GM23248 (cell line): ENCODE results near the gene CNTN1.

Experiments used
- EZH2 ChIP-seq: fragments of 200-600 bp; sonication (generic); IDR thresholded peaks from 2 replicates; pipeline ENCODE4 v1.6.1; 2018; ENCODE audit warnings: antibody characterized with exemption, mild to moderate bottlenecking; ENCODE audit not compliant: insufficient read depth, poor library complexity, severe bottlenecking
- EZH2phosphoT487 ChIP-seq: fragments of 200-600 bp; sonication (generic); IDR thresholded peaks from 2 replicates; pipeline ENCODE4 v1.6.1; 2018; ENCODE audit warnings: antibody characterized with exemption, moderate library complexity, mild to moderate bottlenecking, low read depth; ENCODE audit not compliant: insufficient read depth

GRCh38 chr12:40681148-40681547 lies 11.1 kb upstream of the CNTN1 start:
- TF ChIP-seq EZH2 (no peak), EZH2phosphoT487 (no peak)
